ENCODE measurements around the gene SIDT2.

DNA sequence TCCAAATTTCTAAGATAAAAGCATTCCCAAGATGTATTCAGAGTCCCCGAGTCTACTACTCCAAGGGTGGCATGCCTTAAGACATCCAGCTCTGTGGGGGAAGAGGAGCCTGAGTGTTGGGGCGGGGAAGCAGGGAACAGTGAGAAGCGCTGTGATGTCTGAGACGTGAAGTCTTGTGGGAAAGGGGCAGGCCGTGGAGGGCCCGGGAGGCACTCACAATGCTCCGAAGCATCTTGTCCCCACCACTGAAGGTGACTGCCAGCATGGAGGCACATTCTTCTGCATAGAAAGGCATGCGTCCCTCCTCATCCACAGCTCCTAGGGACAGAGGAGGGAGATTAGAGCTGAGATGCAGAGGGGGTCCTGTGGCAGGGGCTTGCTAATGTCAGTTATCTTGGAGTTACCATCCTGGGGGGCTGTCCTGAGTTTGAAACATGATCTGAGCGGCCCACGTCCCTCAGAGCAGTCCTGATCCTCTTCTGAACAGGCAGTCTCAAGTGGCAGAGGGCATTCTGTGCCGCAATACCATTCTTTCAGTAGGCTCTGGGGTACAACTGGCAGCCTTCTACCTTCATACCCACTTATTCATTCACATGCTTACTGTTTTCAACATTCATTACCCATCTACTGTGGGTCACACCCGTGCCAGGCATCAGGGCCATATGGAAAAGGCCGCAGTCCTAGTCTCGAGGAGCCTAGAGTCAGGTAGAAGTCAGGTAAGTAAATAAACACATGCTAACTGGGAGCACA lies 44.6 kb downstream of the SIDT2 start:
- no peak for TF ChIP-seq EZH2phosphoT487 (IDR thresholded peaks at IDR 0.05; ENCODE audit: borderline replicate concordance)
- no peak for TF ChIP-seq POLR2A (IDR thresholded peaks at IDR 0.05; ENCODE audit: borderline replicate concordance, extremely low read depth, insufficient read depth, insufficient read length)
- TF ChIP-seq POLR2AphosphoS5 (IDR thresholded peaks at IDR 0.05; ENCODE audit: low read depth, low read length): no peak
- TF ChIP-seq, protein P1, sequence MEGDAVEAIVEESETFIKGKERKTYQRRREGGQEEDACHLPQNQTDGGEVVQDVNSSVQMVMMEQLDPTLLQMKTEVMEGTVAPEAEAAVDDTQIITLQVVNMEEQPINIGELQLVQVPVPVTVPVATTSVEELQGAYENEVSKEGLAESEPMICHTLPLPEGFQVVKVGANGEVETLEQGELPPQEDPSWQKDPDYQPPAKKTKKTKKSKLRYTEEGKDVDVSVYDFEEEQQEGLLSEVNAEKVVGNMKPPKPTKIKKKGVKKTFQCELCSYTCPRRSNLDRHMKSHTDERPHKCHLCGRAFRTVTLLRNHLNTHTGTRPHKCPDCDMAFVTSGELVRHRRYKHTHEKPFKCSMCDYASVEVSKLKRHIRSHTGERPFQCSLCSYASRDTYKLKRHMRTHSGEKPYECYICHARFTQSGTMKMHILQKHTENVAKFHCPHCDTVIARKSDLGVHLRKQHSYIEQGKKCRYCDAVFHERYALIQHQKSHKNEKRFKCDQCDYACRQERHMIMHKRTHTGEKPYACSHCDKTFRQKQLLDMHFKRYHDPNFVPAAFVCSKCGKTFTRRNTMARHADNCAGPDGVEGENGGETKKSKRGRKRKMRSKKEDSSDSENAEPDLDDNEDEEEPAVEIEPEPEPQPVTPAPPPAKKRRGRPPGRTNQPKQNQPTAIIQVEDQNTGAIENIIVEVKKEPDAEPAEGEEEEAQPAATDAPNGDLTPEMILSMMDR (IDR thresholded peaks at IDR 0.05 in 2 of 3, conservative IDR thresholded peaks at IDR 0.05 in 1 of 3; ENCODE audit: borderline replicate concordance in 1 of 3, insufficient read depth in 1 of 3, low read depth in 2 of 3, low read length in 2 of 3): no peak
- no peak for TF ChIP-seq FOSL1 (IDR thresholded peaks at IDR 0.05; ENCODE audit: low read depth)
- TF ChIP-seq EZH2 (IDR thresholded peaks at IDR 0.05): no peak
- TF ChIP-seq JUND (IDR thresholded peaks at IDR 0.05): no peak
- TF ChIP-seq TCF7L2 (IDR thresholded peaks at IDR 0.05; ENCODE audit: borderline replicate concordance, extremely low read depth, insufficient read depth, insufficient read length): no peak
- TF ChIP-seq, protein P2, sequence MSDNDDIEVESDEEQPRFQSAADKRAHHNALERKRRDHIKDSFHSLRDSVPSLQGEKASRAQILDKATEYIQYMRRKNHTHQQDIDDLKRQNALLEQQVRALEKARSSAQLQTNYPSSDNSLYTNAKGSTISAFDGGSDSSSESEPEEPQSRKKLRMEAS (IDR thresholded peaks at IDR 0.05): no peak
- TF ChIP-seq, protein P3, sequence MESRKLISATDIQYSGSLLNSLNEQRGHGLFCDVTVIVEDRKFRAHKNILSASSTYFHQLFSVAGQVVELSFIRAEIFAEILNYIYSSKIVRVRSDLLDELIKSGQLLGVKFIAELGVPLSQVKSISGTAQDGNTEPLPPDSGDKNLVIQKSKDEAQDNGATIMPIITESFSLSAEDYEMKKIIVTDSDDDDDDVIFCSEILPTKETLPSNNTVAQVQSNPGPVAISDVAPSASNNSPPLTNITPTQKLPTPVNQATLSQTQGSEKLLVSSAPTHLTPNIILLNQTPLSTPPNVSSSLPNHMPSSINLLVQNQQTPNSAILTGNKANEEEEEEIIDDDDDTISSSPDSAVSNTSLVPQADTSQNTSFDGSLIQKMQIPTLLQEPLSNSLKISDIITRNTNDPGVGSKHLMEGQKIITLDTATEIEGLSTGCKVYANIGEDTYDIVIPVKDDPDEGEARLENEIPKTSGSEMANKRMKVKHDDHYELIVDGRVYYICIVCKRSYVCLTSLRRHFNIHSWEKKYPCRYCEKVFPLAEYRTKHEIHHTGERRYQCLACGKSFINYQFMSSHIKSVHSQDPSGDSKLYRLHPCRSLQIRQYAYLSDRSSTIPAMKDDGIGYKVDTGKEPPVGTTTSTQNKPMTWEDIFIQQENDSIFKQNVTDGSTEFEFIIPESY (IDR thresholded peaks at IDR 0.05; ENCODE audit: extremely low read depth, insufficient replicate concordance, low read length): no peak
- no peak for TF ChIP-seq EGR1 (IDR thresholded peaks at IDR 0.05; ENCODE audit: low read depth)
- no peak for TF ChIP-seq RAD21 (IDR thresholded peaks at IDR 0.05; ENCODE audit: low read depth)
- no peak for TF ChIP-seq CBX3 (IDR thresholded peaks at IDR 0.05; ENCODE audit: low read depth)
- no peak for TF ChIP-seq CEBPB (IDR thresholded peaks at IDR 0.05; ENCODE audit: low read depth)
